Stromal cell of bone marrow (primary cell): Measurements from ENCODE around the gene CACNA1D.
"Not testable (repeated sequence)": the region's sequence is repeated elsewhere in the genome, so short reads cannot be mapped to it uniquely, and the experiment has no call there.

ENCODE experiments used
- DNase-seq: peaks from one replicate; pipeline ENCODE4 v3.0.0-alpha.2; 2012; ENCODE audit warnings: low read depth

The CACNA1D gene

GRCh38 chr3:53617893-53618523 lies 123.6 kb downstream of the CACNA1D start:
- DNase-seq = no peak

- no peak for DNase-seq
Measured at GRCh38 chr3:53618524-53618906, 124.1 kb downstream of the CACNA1D start.

- no peak for DNase-seq
Measured at GRCh38 chr3:53618936-53619335, 124.5 kb downstream of the CACNA1D start.

GRCh38 chr3:53624061-53624857 lies 129.8 kb downstream of the CACNA1D start:
- no peak for DNase-seq

- no peak for DNase-seq
Measured at GRCh38 chr3:53626876-53627275, 132.5 kb downstream of the CACNA1D start.

GRCh38 chr3:53628536-53629401 lies 134.4 kb downstream of the CACNA1D start:
- DNase-seq = no peak

- no peak for DNase-seq
Measured at GRCh38 chr3:53629402-53629723, 135.0 kb downstream of the CACNA1D start.

GRCh38 chr3:53630547-53630946 lies 136.1 kb downstream of the CACNA1D start:
- no peak for DNase-seq

- no peak for DNase-seq
Measured at GRCh38 chr3:53633197-53633787, 138.9 kb downstream of the CACNA1D start.

GRCh38 chr3:53635041-53635440 lies 140.6 kb downstream of the CACNA1D start:
- DNase-seq = no peak

- not testable (repeated sequence) for DNase-seq
Measured at GRCh38 chr3:53638806-53639205, 144.4 kb downstream of the CACNA1D start.

- no peak for DNase-seq
Measured at GRCh38 chr3:53641397-53641796, 147.0 kb downstream of the CACNA1D start.

GRCh38 chr3:53642211-53642610 lies 147.8 kb downstream of the CACNA1D start:
- no peak for DNase-seq

- DNase-seq = no peak
Measured at GRCh38 chr3:53643757-53644156, 149.3 kb downstream of the CACNA1D start.

GRCh38 chr3:53645754-53646153 lies 151.3 kb downstream of the CACNA1D start:
- no peak for DNase-seq

GRCh38 chr3:53646723-53647122 lies 152.3 kb downstream of the CACNA1D start:
- no peak for DNase-seq

GRCh38 chr3:53649816-53650215 lies 155.4 kb downstream of the CACNA1D start:
- no peak for DNase-seq

GRCh38 chr3:53650424-53650823 lies 156.0 kb downstream of the CACNA1D start:
- DNase-seq = no peak

GRCh38 chr3:53650928-53651661 lies 156.7 kb downstream of the CACNA1D start:
- no peak for DNase-seq

- DNase-seq = no peak
Measured at GRCh38 chr3:53651927-53652326, 157.5 kb downstream of the CACNA1D start.

- no peak for DNase-seq
Measured at GRCh38 chr3:53657651-53658050, 163.2 kb downstream of the CACNA1D start.
